ENCODE measurements around the gene NDRG4.

Gene NDRG4

DNA sequence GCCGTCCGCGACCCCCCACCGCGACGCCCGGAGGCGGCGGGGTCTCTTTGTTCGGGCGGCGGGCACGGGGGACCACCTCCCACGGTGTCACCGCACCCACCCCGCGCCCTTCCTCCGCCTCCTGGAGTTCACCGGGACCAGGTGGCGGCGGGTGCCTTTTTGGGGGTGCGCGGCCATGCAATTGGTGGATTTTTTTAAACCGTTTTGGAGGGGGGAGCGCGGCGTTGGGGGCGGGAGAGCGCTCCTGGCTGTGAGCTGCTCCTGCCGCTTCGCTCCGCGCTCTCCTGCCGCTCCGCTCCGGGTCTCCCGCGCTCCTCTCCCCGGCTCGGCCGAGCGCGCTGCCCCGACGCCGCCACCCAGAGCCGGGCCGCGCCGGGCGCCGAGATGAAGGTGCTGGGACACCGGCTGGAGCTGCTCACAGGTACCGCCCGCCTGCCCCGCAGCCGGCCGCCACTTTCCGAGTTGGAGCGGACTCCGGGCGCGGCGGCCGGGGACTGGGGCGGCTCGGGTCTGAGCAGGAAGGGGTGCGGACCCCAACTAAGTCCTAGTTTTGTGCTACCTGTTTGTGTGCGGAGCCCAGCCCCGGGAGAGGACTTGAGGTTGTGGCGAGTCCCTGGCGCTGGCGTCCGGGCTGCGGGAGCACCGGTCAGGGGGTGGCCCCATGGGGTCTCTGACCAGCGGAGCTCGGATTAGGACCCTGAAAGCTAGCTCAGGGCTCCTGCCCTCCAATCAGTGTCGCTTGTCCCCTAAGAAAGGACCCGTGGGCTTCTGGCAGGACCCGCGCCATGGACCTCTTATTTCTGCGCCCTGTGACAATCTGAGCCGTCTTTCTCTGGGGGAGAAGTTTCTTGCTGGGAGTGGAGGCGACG, 35.7 kb upstream of the NDRG4 start:
- FAIRE-seq: no peak
- peak; percentile 57 for DNase-seq (ENCODE audit: insufficient read length, low spot score)
- TF ChIP-seq TAF1 (IDR thresholded peaks at IDR 0.05; ENCODE audit: low read depth, low read length) (no peak), POLR2AphosphoS5 (IDR thresholded peaks at IDR 0.05; ENCODE audit: low read depth, low read length) (no peak), PAX5 (IDR thresholded peaks at IDR 0.05; ENCODE audit: insufficient read depth, low read length, severe bottlenecking) (no peak), POU2F2 (IDR thresholded peaks at IDR 0.05; ENCODE audit: low read depth, low read length) (no peak), SPI1 (IDR thresholded peaks at IDR 0.05; ENCODE audit: low read depth, low read length) (no peak), POLR2A (IDR thresholded peaks at IDR 0.05; ENCODE audit: low read depth, low read length) (no peak)

DNA sequence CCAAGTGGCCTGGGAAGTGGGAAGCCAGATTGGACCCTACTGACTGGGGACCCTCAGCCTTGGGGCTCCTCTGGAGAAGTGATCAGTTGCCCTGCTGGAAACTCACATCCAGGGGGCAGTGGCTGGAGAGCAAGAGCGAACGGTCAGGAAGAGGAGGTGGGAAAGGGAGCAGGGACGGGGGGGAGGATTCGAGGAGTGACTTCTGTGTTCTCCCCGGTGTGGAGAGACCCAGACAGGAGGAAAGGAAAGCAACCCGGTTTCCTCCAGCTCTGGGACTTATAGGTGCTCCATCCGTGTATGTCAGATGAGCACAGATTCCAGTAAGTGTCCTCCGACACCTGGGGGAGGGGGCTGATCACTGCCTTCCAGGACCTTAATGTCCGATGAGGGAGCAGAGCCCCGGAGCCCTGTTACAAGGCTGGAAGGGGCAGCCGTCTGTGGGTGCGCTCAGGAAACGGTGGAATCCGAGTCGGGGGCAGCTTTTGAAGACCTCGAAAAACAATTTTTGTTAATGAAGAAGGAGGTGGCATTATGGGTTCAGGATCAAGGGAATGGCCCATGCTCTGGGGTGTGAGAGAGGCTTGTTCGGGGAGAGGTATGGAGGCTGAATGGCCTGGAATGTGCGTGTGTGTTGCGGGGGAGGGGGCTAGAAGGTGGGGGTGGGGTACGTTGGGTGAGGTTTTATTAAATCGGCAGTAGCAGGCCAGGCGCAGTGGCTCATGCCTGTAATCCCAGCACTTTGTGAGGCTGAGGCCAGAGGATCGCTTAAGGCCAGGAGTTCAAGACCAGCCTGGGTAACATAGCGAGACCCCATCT, 34.8 kb upstream of the NDRG4 start:
- FAIRE-seq: no peak
- TF ChIP-seq TAF1 (IDR thresholded peaks at IDR 0.05; ENCODE audit: low read depth, low read length) (no peak), POLR2A (IDR thresholded peaks at IDR 0.05; ENCODE audit: low read depth, low read length) (no peak), SPI1 (IDR thresholded peaks at IDR 0.05; ENCODE audit: low read depth, low read length) (no peak), PAX5 (IDR thresholded peaks at IDR 0.05; ENCODE audit: insufficient read depth, low read length, severe bottlenecking) (no peak), POLR2AphosphoS5 (IDR thresholded peaks at IDR 0.05; ENCODE audit: low read depth, low read length) (no peak), POU2F2 (IDR thresholded peaks at IDR 0.05; ENCODE audit: low read depth, low read length) (no peak)
- no peak for DNase-seq (ENCODE audit: insufficient read length, low spot score)

DNA sequence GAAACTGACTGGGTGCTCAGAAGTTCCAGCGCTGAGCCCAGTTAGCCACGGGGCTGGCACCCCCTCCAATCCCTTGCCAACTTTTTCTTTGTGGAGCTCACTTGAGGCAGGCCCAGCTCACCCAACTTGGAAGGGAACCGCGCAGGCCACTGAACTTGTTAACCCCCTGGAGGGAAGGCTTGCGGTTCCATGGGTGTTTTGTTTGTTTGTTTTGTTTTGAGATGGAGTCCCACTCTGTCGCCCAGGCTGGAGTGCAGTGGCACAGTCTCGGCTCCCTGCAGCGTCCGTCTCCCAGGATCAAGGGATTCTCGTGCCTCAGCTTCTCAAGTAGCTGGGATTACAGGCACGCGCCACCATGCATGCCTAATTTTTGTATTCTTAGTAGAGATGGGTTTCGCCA, 34.1 kb upstream of the NDRG4 start:
- TF ChIP-seq PAX5 (IDR thresholded peaks at IDR 0.05; ENCODE audit: insufficient read depth, low read length, severe bottlenecking) (no peak), POU2F2 (IDR thresholded peaks at IDR 0.05; ENCODE audit: low read depth, low read length) (no peak), SPI1 (IDR thresholded peaks at IDR 0.05; ENCODE audit: low read depth, low read length) (no peak), POLR2A (IDR thresholded peaks at IDR 0.05; ENCODE audit: low read depth, low read length) (no peak), POLR2AphosphoS5 (IDR thresholded peaks at IDR 0.05; ENCODE audit: low read depth, low read length) (no peak), TAF1 (IDR thresholded peaks at IDR 0.05; ENCODE audit: low read depth, low read length) (no peak)
- FAIRE-seq (no peak), DNase-seq (ENCODE audit: insufficient read length, low spot score) (no peak)

DNA sequence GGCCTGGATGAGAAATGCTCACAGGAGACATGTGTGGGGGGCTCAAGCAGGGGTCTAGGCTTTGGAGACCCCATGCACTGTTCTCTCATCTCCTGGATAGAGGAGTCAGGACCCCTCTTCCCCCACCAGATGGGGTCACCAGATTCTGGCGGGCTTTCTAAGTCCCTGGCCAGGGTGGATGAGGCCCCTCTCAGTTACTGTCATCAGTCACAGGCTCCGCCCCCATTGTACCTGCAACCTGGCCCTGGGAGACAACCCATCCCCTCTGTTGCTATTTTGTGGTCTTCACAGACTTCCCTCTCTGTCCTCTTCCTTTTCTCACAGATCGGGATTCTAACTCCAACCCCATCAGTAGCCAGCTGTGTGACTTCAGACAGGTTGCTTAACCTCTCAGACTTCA, 33.5 kb upstream of the NDRG4 start:
- FAIRE-seq: no peak
- TF ChIP-seq SPI1 (IDR thresholded peaks at IDR 0.05; ENCODE audit: low read depth, low read length) (no peak), POLR2A (IDR thresholded peaks at IDR 0.05; ENCODE audit: low read depth, low read length) (no peak), POLR2AphosphoS5 (IDR thresholded peaks at IDR 0.05; ENCODE audit: low read depth, low read length) (no peak), PAX5 (IDR thresholded peaks at IDR 0.05; ENCODE audit: insufficient read depth, low read length, severe bottlenecking) (no peak), TAF1 (IDR thresholded peaks at IDR 0.05; ENCODE audit: low read depth, low read length) (no peak), POU2F2 (IDR thresholded peaks at IDR 0.05; ENCODE audit: low read depth, low read length) (no peak)
- DNase-seq (ENCODE audit: insufficient read length, low spot score): no peak

DNA sequence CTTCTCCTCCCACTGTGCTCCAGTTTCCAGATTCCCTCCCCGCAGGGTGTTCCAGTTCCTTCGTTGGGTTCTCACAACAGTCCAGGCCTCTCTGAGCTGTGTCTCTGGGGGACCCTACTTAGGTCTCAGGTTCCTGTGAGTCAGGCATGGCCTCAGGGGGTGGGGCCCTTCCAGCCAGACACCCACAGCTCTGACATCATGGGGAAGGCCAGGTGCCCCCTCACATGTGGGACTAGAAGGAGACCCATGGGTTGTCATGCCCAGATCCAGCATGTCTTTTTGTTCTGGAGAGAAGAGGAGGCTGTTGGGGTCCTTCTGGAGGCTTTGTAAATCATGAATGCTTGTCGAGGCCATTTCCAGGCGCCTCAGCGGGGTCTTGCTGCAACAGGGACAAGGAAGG, 32.0 kb upstream of the NDRG4 start:
- no peak for DNase-seq (ENCODE audit: insufficient read length, low spot score)
- no peak for FAIRE-seq
- TF ChIP-seq POU2F2 (IDR thresholded peaks at IDR 0.05; ENCODE audit: low read depth, low read length): no peak
- TF ChIP-seq POLR2AphosphoS5 (IDR thresholded peaks at IDR 0.05; ENCODE audit: low read depth, low read length): no peak
- no peak for TF ChIP-seq PAX5 (IDR thresholded peaks at IDR 0.05; ENCODE audit: insufficient read depth, low read length, severe bottlenecking)
- TF ChIP-seq SPI1 (IDR thresholded peaks at IDR 0.05; ENCODE audit: low read depth, low read length): no peak
- no peak for TF ChIP-seq TAF1 (IDR thresholded peaks at IDR 0.05; ENCODE audit: low read depth, low read length)
- no peak for TF ChIP-seq POLR2A (IDR thresholded peaks at IDR 0.05; ENCODE audit: low read depth, low read length)

DNA sequence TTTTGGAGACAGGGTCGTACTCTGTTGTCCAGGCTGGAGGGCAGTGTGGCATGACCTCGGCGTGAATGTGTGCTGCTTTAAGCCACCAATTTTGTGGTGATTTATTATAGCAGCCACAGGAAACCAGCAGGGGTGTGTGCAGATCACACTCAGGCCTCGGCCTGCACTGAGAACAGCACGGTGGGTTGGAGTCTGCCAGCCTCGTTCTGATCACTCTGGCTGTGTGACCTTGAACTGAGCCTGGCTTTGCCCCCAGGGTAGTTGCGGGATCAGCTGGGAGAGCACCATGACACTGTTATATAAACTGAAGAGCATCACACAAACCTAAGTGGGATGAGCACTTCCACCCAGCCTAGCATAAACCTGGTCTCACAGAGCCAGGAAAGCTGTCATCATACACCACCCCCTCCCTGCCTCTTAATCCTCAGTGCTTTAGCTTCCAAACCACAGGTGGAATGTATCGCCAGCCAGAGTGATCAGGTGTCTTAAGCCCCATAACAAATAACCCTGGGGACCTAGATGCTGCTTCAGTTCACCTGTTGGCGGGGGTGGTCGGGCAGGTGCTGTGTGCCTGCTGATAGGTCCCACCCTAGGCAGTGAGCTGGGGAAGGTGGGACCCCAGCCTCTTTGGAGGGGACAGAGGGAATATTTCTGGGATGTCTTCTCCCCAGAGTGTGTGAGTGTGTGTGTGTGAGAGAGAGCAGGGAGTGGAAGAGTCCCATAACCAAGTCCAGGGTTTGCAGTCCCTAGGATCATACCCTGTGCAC, 28.6 kb upstream of the NDRG4 start:
- DNase-seq (ENCODE audit: insufficient read length, low spot score) (no peak), FAIRE-seq (no peak)

DNA sequence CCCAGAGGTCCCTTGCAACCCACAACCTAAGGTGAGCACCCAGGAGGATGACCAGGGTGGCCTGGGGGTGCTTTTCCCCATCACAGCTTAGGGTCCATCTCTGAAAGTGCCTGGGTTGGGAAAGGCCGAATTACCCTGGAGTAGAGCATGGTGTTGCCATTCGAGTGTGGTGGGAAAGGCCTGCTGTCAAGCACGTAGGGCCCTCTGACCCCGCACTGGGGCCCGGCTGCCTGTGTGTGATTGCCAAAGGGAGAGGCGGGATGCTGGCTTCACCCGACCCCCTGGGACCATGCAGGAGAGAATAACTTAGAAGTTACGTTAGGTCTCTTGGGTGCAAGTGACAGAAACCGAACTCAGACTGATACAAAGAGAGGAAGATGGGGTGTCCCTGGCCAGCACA, 27.7 kb upstream of the NDRG4 start:
- FAIRE-seq: no peak

More for the DNA sequence above, 28.6 kb upstream of the NDRG4 start:
- TF ChIP-seq PAX5 (IDR thresholded peaks at IDR 0.05; ENCODE audit: insufficient read depth, low read length, severe bottlenecking) (no peak), TAF1 (IDR thresholded peaks at IDR 0.05; ENCODE audit: low read depth, low read length) (no peak)

DNA sequence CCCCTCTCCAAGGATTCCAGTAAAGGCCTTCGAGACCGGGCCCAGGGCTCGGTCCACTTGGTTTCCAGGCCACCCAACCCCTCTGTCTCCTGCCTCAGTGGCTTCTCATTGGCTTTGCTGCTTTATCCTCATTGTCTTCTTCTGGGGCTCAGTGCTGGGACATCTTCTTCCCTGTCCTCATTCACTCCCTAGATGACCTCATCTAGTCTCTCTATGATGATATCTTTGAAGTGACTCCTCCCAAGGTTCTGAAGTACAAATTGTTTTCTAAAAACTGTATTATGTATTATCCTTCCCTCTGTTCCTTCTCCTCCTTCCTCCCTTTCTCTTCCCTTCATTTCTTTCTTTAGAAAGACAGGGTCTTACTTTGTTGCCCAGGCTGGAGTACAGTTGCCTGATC, 27.1 kb upstream of the NDRG4 start:
- FAIRE-seq: no peak

More for the DNA sequence above, 27.7 kb upstream of the NDRG4 start:
- no peak for DNase-seq (ENCODE audit: insufficient read length, low spot score)
- TF ChIP-seq PAX5 (IDR thresholded peaks at IDR 0.05; ENCODE audit: insufficient read depth, low read length, severe bottlenecking) (no peak), POLR2AphosphoS5 (IDR thresholded peaks at IDR 0.05; ENCODE audit: low read depth, low read length) (no peak), SPI1 (IDR thresholded peaks at IDR 0.05; ENCODE audit: low read depth, low read length) (no peak), POLR2A (IDR thresholded peaks at IDR 0.05; ENCODE audit: low read depth, low read length) (no peak), POU2F2 (IDR thresholded peaks at IDR 0.05; ENCODE audit: low read depth, low read length) (no peak), TAF1 (IDR thresholded peaks at IDR 0.05; ENCODE audit: low read depth, low read length) (no peak)

More for the DNA sequence above, 27.1 kb upstream of the NDRG4 start:
- no peak for DNase-seq (ENCODE audit: insufficient read length, low spot score)
- no peak for TF ChIP-seq POLR2AphosphoS5 (IDR thresholded peaks at IDR 0.05; ENCODE audit: low read depth, low read length)
- no peak for TF ChIP-seq SPI1 (IDR thresholded peaks at IDR 0.05; ENCODE audit: low read depth, low read length)
- no peak for TF ChIP-seq POLR2A (IDR thresholded peaks at IDR 0.05; ENCODE audit: low read depth, low read length)
- no peak for TF ChIP-seq TAF1 (IDR thresholded peaks at IDR 0.05; ENCODE audit: low read depth, low read length)
- TF ChIP-seq POU2F2 (IDR thresholded peaks at IDR 0.05; ENCODE audit: low read depth, low read length): no peak
- no peak for TF ChIP-seq PAX5 (IDR thresholded peaks at IDR 0.05; ENCODE audit: insufficient read depth, low read length, severe bottlenecking)
